NCI-H2107 (cell line): Measurements from ENCODE around the gene ZMYND11.

ENCODE experiments used
- DNase-seq: peaks from one replicate; lab custom pipeline; 2025; lab: John Stamatoyannopoulos, UW

Gene ZMYND11

DNA sequence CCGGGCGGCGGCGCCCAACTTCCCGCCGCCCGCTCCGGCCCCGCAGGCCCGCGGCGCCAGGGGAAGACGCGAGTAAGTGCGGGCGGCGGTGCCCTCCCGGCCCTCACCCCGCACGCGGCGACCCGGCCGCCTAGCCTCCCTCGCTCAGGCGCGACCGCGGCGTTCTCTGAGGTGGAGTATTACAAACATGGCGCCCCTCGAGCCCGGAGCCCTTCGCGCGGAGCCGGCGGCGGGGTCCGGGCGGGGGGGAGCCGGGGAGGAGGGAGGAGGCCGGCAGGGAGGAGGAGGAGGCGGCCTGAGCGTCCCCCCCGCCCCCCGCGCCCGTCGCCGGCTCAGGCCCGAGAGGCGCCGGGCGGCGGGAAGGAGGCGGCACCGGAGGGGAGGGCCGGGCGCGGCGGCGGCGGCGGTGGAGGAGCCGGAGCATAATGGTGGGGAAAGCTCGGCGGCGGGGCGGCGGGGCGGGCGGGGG is at the start of gene ZMYND11:
ZMYND11 (plus strand) TSS at position 324 of the 469 bp plus-strand sequence. CDS start 44,558 bp downstream, outside the sequence.
- no peak for DNase-seq

DNA sequence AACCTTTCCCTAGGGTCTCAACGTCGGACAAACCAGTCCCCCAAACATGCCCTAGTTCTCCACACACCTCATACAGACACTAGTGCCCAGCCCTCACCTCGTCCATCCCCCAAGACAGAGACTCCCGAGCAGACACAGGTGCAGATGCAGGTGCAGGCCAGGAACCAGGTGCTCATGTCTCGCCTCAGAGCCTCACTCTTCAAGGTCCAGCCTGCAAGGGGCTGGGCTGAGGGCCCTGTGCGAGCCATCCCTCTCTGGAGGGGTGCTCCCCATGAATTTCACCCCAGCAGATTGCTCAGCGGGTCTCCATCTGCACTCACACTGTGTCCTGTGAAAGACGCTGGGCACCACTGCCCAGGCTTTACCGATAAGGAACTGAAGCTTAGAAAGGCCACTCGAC is 49.2 kb upstream of the ZMYND11 start:
- no peak for DNase-seq

DNA sequence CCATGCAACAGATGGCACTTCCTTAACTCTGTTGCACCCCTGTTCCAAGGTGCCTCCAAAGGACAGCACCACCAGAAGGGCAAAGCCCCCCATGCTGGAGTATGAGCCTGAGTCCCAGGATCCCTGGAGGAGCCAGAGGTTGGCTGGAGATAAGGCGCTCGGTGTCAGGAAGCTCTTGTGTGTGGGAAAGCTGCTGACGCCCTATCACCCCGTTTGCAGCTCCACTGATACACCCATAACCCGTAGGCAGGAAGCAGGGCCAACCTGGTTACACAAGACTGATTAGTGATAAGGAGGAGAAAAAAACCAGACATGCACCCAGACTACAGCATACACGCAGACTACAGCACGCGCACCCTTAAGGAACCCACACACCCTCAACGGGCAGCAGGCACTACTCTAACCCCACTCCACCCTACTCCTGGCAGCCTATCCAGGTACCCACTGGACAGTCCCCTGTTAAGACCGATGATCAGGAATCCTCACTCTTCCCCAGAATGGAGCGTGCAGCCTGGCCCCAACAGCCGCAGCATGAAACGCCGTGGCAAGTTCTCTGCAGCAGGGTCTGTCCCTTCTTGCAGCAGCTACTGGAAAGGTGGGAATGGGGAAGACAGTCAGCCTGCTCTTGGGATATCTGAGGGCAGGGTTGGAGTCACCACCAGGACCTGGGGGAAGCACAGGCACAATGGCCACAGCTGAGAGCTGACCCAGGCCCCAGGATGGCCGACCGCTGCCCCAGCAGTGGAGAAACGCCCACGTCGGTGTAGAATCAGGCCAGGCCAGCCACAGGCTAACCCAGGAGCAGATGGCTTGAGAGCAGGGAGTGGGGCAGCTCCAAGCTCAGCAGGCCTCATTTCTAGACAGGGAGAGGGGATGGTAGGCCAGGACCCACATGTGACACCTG is 47.8 kb upstream of the ZMYND11 start:
- DNase-seq, result no peak

DNA sequence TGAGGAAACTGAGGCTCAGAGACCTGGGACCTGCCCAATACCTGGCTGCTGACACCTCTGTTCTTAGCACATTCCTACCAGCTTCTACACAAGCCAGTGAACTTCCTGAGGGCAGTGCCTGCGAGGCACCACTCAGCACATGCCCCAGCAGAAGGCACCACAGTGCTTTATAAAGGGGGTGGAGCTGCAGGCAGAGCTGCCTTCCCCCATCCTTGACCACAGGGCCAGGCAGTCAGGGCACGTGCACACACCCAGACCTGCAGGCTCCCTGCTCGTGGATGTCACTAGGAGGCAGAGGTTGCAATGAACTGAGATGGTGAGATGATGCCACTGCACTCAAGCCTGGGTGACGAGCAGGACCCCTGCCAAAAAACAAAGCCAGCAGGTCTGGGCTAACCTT is 47.0 kb upstream of the ZMYND11 start:
- DNase-seq, result no peak

DNA sequence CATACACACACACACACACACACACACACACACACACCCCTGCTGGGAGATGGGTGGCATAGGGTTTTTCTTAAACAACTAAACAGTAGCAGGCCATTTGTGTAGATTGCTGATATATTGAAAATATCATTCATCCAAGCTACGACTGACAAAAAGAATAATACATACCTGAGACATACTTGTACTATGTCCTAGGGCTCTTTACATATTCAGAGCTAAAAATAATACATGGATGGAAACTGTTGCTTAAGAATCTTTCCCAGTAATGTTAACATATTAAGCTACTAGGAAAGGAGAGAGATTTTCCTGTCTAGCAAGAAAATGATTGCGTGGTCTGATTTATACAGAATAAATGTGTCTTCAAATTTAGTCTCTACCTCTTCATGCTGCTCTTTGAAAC is 46.0 kb upstream of the ZMYND11 start:
- no peak for DNase-seq

GRCh38 chr10:90161-90560 is 45.1 kb upstream of the ZMYND11 start:
- DNase-seq, result no peak

- DNase-seq, result no peak
Observed at GRCh38 chr10:91313-91712, 43.9 kb upstream of the ZMYND11 start.

- DNase-seq, result no peak
Observed at GRCh38 chr10:92153-92552, 43.1 kb upstream of the ZMYND11 start.

DNA sequence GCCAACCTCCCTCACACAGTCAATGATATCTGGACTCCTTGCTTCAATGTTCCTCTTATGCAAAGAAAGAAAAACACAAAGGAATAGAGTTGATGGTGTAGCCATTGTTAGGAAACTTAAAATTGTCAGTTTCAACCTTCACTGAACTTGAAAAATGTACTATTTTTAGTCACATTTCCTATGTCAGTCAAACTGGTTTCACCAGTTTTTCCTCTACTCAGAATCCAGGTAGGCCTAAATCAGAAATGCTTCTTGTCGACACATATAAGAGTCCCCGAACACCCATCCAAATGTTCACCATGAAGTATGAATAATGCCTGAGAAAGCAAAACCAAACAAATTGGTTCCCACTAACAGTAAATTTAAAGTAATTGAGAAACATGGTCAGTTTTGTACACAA is 42.4 kb upstream of the ZMYND11 start:
- DNase-seq, result no peak

DNA sequence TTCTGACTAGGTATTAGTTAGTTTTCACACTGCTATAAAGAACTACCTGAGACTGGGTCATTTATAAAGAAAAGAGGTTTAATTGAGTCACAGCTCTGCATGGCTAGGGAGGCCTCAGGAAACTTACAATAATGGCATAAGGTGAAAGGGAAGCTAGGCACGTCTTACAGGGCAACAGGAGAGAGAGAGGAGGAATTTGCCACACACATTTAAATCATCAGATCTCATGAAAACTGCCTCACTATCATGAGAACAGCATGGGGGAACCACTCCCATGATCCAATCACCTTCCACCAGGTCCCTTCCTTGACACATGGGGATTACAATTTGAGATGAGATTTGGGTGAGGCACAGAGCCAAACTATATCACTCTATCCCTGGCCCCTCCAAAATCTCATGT is 40.6 kb upstream of the ZMYND11 start:
- DNase-seq, result no peak

DNA sequence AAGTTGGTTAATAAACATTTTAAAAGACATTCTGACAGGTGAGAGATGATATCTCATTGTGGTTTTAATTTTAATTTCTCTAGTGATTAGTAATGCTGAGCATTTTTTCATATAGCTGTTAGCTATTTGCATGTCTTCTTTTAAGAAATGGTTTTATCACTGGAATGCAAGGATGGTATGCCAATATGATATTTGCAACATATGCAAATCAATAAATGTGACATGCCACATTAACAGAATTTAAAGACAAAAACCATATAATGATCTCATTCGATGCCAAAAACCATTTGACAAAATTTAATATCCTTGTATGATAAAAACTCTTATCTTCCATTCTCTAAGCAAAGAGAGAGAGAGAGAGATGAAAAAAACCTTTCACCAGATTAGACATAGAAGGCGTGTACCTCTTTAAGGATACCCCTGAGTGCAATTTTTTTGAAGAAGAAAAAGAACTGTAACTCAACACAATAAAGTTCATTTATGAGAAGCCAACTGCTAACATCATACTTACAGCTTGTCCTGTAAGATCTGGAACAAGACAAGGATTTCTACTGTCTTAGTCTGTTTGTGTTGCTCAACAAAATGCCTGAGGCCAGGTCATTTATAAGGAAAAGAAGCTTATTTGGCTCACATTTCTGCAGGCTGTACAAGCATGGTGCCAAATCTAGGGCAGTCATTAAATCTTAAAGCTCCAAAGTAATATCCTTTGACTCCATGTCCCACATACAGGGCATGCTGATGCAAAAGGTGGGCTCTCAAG is 39.7 kb upstream of the ZMYND11 start:
- no peak for DNase-seq

DNA sequence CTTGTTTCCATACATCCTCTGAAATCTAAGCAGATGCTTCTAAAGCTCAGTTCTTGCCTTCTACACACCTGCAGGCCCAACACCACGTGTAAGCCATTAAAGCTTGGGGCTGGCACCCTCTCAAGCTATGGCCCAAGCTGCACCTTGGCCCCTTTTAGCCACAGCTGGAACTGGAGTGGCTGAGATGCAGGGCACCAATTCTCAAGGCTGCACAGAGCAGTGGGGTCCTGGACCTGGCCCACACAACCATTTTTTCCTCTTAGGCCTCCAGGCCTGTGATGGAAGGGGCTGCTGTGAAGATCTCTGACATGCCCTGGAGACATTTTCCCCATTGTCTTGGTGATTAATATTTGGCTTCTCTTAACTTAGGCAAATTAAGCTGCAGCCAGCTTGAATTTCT is 38.8 kb upstream of the ZMYND11 start:
- no peak for DNase-seq

DNA sequence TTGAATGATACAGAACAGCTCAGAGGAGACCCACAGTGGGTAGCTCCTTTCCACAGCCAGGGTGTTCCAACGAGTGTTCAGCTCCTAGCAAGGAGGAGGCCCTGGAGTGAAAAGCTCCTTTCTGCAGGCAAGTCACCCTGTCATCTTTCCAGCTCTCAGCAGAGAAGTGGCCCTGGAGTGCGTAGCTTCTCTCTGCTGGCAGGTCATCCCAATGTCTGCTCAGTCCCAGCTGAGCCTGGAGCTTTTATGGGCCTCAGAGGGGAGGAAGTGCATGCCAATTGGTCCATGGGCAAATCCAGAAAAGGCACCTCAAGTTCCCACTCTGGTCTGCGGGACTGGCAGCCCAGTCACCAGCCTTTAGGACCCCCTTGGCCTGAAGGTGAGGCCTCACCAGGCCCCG is 30.8 kb upstream of the ZMYND11 start:
- no peak for DNase-seq

GRCh38 chr10:104862-105565 is 30.2 kb upstream of the ZMYND11 start:
- DNase-seq, result no peak

DNA sequence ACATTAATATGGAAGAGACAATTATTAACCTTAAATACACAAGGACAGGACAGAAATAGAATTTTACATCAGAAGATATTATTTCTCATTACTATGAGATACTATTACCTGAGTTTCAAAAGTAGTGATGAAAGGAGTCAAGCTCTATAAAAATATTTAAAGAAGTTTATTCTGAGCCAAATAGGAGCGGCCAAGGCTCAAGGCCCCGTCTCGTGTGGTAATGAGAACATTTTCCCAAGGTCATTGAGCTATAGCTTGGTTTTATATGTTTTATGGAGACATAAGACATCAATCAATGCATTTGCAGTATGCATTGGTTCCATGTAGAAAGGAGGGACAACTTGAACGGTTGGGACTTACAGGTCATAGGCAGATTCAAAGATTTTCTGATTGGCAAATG is 29.4 kb upstream of the ZMYND11 start:
- DNase-seq, result no peak

DNA sequence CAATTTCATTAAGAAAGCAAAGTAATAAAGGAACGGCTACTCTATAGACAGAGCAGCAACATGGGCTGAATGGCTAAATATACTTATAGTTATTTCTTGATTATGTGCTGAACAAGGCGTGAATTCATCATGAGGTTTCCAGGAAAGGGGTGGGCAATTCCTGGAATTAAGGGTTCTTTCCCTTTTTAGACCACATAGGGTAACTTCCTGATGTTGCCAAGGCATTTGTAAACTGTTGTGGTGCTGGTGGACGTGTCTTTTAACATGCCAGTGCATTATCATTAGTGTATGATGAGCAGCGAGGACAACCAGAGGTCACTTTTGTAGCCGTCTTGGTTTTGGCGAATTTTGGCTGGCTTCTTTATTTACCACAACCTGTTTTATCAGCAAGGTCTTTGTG is 28.5 kb upstream of the ZMYND11 start:
- no peak for DNase-seq

GRCh38 chr10:112246-112645 is 23.0 kb upstream of the ZMYND11 start:
- DNase-seq, result no peak

- no peak for DNase-seq
Observed at GRCh38 chr10:124874-125273, 10.4 kb upstream of the ZMYND11 start.

- DNase-seq, result no peak
Observed at GRCh38 chr10:127612-128432, 7.4 kb upstream of the ZMYND11 start.

DNA sequence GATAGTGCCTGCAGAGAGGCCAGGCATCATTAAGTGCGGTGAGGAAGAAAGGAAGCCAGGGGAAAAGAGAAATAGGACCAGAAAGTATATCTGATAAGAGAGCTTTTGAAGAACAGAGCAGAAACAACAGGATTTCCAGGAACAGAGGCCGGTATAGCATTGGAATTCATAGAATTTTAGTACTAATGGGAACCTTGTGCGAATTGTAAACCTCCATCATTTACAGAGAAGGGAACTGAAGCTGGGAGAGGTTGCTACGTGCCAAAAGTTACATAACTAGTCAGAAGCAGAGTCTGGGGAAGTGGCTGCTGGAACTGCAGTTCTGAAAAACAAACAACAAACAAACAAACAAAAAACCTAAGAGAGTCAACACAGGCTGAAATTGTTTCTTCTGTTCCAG is 5.4 kb upstream of the ZMYND11 start:
- DNase-seq, result no peak
